GM21529 (cell line): ENCODE results near the gene MORN2.

Experiments used
- ATAC-seq: cut with Tn5 transposase; IDR thresholded peaks from one replicate; pipeline ENCODE4 v1.9.1; 2021; ENCODE audit not compliant: unreplicated experiment

Gene MORN2

GRCh38 chr2:38875576-38876367 is at the start of gene MORN2, which contains the start of gene DHX57:
TSS of gene MORN2 (plus strand) at chr2:38875976.
TSS of gene DHX57 (minus strand) at chr2:38875934. CDS start at chr2:38868405, 7,529 bp downstream.
- ATAC-seq: peak; percentile 100

- ATAC-seq: peak; percentile 49
Observed at GRCh38 chr2:38827539-38828145, 48.1 kb upstream of the MORN2 start.

GRCh38 chr2:38828460-38828859 is 47.3 kb upstream of the MORN2 start:
- ATAC-seq: no peak

GRCh38 chr2:38829971-38830370 is 45.8 kb upstream of the MORN2 start:
- no peak for ATAC-seq

GRCh38 chr2:38830526-38831159 is 45.1 kb upstream of the MORN2 start:
- no peak for ATAC-seq

- no peak for ATAC-seq
Observed at GRCh38 chr2:38835015-38835601, 40.7 kb upstream of the MORN2 start.

- peak; percentile 92 for ATAC-seq
Observed at GRCh38 chr2:38835990-38836389, 39.8 kb upstream of the MORN2 start.

- peak; percentile 35 for ATAC-seq
Observed at GRCh38 chr2:38836791-38837190, 39.0 kb upstream of the MORN2 start.

- ATAC-seq: peak; percentile 93
Observed at GRCh38 chr2:38850045-38850444, 25.7 kb upstream of the MORN2 start.

GRCh38 chr2:38856165-38856564 is 19.6 kb upstream of the MORN2 start:
- no peak for ATAC-seq

- no peak for ATAC-seq
Observed at GRCh38 chr2:38862476-38862875, 13.3 kb upstream of the MORN2 start.

GRCh38 chr2:38863061-38863695 is 12.6 kb upstream of the MORN2 start:
- ATAC-seq: peak; percentile 59

- no peak for ATAC-seq
Observed at GRCh38 chr2:38866773-38867443, 8.9 kb upstream of the MORN2 start.

- ATAC-seq: no peak
Observed at GRCh38 chr2:38871432-38871831, 4.3 kb upstream of the MORN2 start.

GRCh38 chr2:38873763-38874162 is 2.0 kb upstream of the MORN2 start:
- no peak for ATAC-seq

- peak; percentile 1 for ATAC-seq
Observed at GRCh38 chr2:38875227-38875575, 575 bp upstream of the MORN2 start.

- ATAC-seq: no peak
Observed at GRCh38 chr2:38876407-38876806, 631 bp downstream of the MORN2 start.

GRCh38 chr2:38886063-38886462 is 10.3 kb downstream of the MORN2 start:
- ATAC-seq: no peak

- no peak for ATAC-seq
Observed at GRCh38 chr2:38887347-38887746, 11.6 kb downstream of the MORN2 start.

GRCh38 chr2:38887902-38888554 is 12.3 kb downstream of the MORN2 start:
- no peak for ATAC-seq
